H9 (cell line): ENCODE measurements around the gene SPSB3. TPM values are rescaled to one million over a fixed set of nuclear protein-coding genes. Genes with fewer than 3 reads are reported as not detected.

Experiments
- DNase-seq: peaks from one replicate; pipeline ENCODE4 v3.0.0-alpha.2; 2017
- H2AFZ ChIP-seq: one replicate; pipeline ENCODE4 v1.6.1; 2013; ENCODE audit warnings: mild to moderate bottlenecking, low read length, control low read depth, moderate library complexity
- H2AK5ac ChIP-seq: 2 replicates; pipeline ENCODE4 v1.6.1; 2013; ENCODE audit warnings: low read length, control low read depth, mixed read lengths; ENCODE audit not compliant: insufficient read length
- H2BK120ac ChIP-seq: one replicate; pipeline ENCODE4 v1.6.1; 2013; ENCODE audit warnings: low read depth, mild to moderate bottlenecking, low read length, control low read depth, inconsistent platforms; ENCODE audit not compliant: poor library complexity, severe bottlenecking
- H2BK12ac ChIP-seq: 2 replicates; pipeline ENCODE4 v1.6.1; 2013; ENCODE audit warnings: low read length, control low read depth, mixed read lengths, low read depth; ENCODE audit not compliant: insufficient read length
- H2BK15ac ChIP-seq: 2 replicates; pipeline ENCODE4 v1.6.1; 2013; ENCODE audit warnings: low read depth, low read length, control low read depth
- H2BK20ac ChIP-seq: one replicate; pipeline ENCODE4 v1.6.1; 2013; ENCODE audit warnings: low read depth, mild to moderate bottlenecking, low read length, control low read depth, inconsistent platforms; ENCODE audit not compliant: poor library complexity, severe bottlenecking
- H2BK5ac ChIP-seq: 2 replicates; pipeline ENCODE4 v1.6.1; 2013; ENCODE audit warnings: low read length, control low read depth, mixed read lengths; ENCODE audit not compliant: insufficient read length
- H3K14ac ChIP-seq: 2 replicates; pipeline ENCODE4 v1.6.1; 2013; ENCODE audit warnings: low read length, control low read depth; ENCODE audit not compliant: insufficient read depth
- H3K18ac ChIP-seq: 2 replicates; pipeline ENCODE4 v1.6.1; 2013; ENCODE audit warnings: low read depth, mild to moderate bottlenecking, mixed read lengths, low read length, control low read depth; ENCODE audit not compliant: insufficient read length
- H3K23ac ChIP-seq: 2 replicates; pipeline ENCODE4 v1.6.1; 2013; ENCODE audit warnings: low read length, control low read depth, mixed read lengths, low read depth; ENCODE audit not compliant: insufficient read length
- H3K23me2 ChIP-seq: 2 replicates; pipeline ENCODE4 v1.6.1; 2013; ENCODE audit warnings: low read depth, mild to moderate bottlenecking, mixed read lengths, low read length, control low read depth; ENCODE audit not compliant: insufficient read length, poor library complexity, severe bottlenecking
- H3K27ac ChIP-seq: 2 replicates; pipeline ENCODE4 v1.5.1; 2013; ENCODE audit warnings: low read length, control low read depth, mixed read lengths, low read depth; ENCODE audit not compliant: insufficient read length
- H3K27me3 ChIP-seq: 2 replicates; pipeline ENCODE4 v1.6.1; 2013; ENCODE audit warnings: low read length, control low read depth, inconsistent platforms; ENCODE audit not compliant: insufficient read depth
- H3K4ac ChIP-seq: 2 replicates; pipeline ENCODE4 v1.6.1; 2013; ENCODE audit warnings: low read depth, mild to moderate bottlenecking, control low read depth, inconsistent platforms, low read length, moderate library complexity
- H3K4me1 ChIP-seq: 2 replicates; pipeline ENCODE4 v1.6.1; 2013; ENCODE audit warnings: low read length, control low read depth, inconsistent platforms; ENCODE audit not compliant: insufficient read depth
- H3K4me2 ChIP-seq: 2 replicates; pipeline ENCODE4 v1.6.1; 2013; ENCODE audit warnings: low read length, control low read depth, mixed read lengths; ENCODE audit not compliant: insufficient read length, insufficient read depth
- H3K56ac ChIP-seq: 2 replicates; pipeline ENCODE4 v1.6.1; 2013; ENCODE audit warnings: low read depth, mild to moderate bottlenecking, mixed read lengths, low read length, control low read depth; ENCODE audit not compliant: insufficient read length
- H3K79me1 ChIP-seq: 2 replicates; pipeline ENCODE4 v1.6.1; 2013; ENCODE audit warnings: low read depth, mild to moderate bottlenecking, moderate library complexity, low read length, control low read depth, inconsistent platforms; ENCODE audit not compliant: insufficient read depth, poor library complexity, severe bottlenecking
- H3K79me2 ChIP-seq: 2 replicates; pipeline ENCODE4 v1.6.1; 2013; ENCODE audit warnings: low read length, control low read depth, inconsistent platforms; ENCODE audit not compliant: insufficient read depth
- H3K9ac ChIP-seq: 2 replicates; pipeline ENCODE4 v1.6.1; 2013; ENCODE audit warnings: low read length, control low read depth, mixed read lengths; ENCODE audit not compliant: insufficient read length; ENCODE audit errors: extremely low read depth
- H3K9me3 ChIP-seq: one replicate; pipeline ENCODE4 v1.6.1; 2013; ENCODE audit warnings: low read depth, low read length, inconsistent platforms; ENCODE audit not compliant: control insufficient read depth
- H3T11ph ChIP-seq: one replicate; pipeline ENCODE4 v1.6.1; 2013; ENCODE audit warnings: mild to moderate bottlenecking, low read length, control low read depth, inconsistent platforms
- H4K20me1 ChIP-seq: one replicate; pipeline ENCODE4 v1.6.1; 2013; ENCODE audit not compliant: control insufficient read depth, insufficient read length, insufficient read depth
- H4K5ac ChIP-seq: 2 replicates; pipeline ENCODE4 v1.6.1; 2013; ENCODE audit warnings: low read depth, mild to moderate bottlenecking, mixed read lengths, low read length, control low read depth; ENCODE audit not compliant: insufficient read length
- H4K8ac ChIP-seq: replicated peaks from 2 replicates; pipeline ENCODE4 v1.6.1; 2013; ENCODE audit warnings: low read length, control low read depth, mixed read lengths, low read depth; ENCODE audit not compliant: insufficient read length
- H4K91ac ChIP-seq: 2 replicates; pipeline ENCODE4 v1.6.1; 2013; ENCODE audit warnings: low read depth, mild to moderate bottlenecking, moderate library complexity, mixed read lengths, low read length, control low read depth; ENCODE audit not compliant: insufficient read length
- H3K27ac Mint-ChIP-seq, 3 experiments: 2 replicates in 2 of 3; 3 replicates in 1 of 3; pipeline ENCODE4 v1.8.0; 2020 to 2021; ENCODE audit warnings: mixed read lengths in 3 of 3, mild to moderate bottlenecking in 1 of 3, moderate library complexity in 1 of 3
- H3K27me3 Mint-ChIP-seq: 2 replicates; pipeline ENCODE4 v1.8.0; 2021; ENCODE audit warnings: low read depth, mild to moderate bottlenecking, moderate library complexity, mixed read lengths
- H3K36me3 Mint-ChIP-seq, 3 experiments: 2 replicates in 2 of 3; 3 replicates in 1 of 3; pipeline ENCODE4 v1.8.0; 2020 to 2021; ENCODE audit warnings: low read depth in 3 of 3, mixed read lengths in 3 of 3; ENCODE audit not compliant: insufficient read depth in 1 of 3
- H3K4me1 Mint-ChIP-seq, 2 experiments: 2 replicates each; pipeline ENCODE4 v1.8.0; 2020; ENCODE audit warnings: mixed read lengths in 2 of 2
- H3K4me3 Mint-ChIP-seq, 2 experiments: 2 replicates in 1 of 2; 3 replicates in 1 of 2; pipeline ENCODE4 v1.8.0; 2020 to 2021; ENCODE audit warnings: mild to moderate bottlenecking in 2 of 2, mixed read lengths in 2 of 2, moderate library complexity in 1 of 2
- H3K9me3 Mint-ChIP-seq, 2 experiments: 2 replicates in 1 of 2; 3 replicates in 1 of 2; pipeline ENCODE4 v1.8.0; 2020; ENCODE audit warnings: mild to moderate bottlenecking in 2 of 2, mixed read lengths in 2 of 2, moderate library complexity in 1 of 2
- WGBS: extraction: QIAGEN DNeasy Blood & Tissue Kit; methylation state at CpG from one replicate; pipeline ENCODE4 v1.1.7; 2013; ENCODE audit warnings: missing lambda C conversion rate, low lambda C conversion rate, mixed read lengths; ENCODE audit not compliant: insufficient read length; ENCODE audit errors: extremely low coverage; 5-methylcytosine and 5-hydroxymethylcytosine counted together
- total RNA-seq: library from RNA; stranded (reverse); gene quantifications from 2 replicates; pipeline ENCODE4 v1.2.1, GENCODE V29; 2021
- TF ChIP-seq, protein P1 (sequence below): fragments of 200-600 bp; sonication (generic); conservative IDR thresholded peaks from 3 replicates; pipeline ENCODE4 v1.8.0; 2021; ENCODE audit warnings: antibody characterized with exemption, mild to moderate bottlenecking

Gene SPSB3
- total RNA-seq, 1 experiment from 2014 or later, result 19.9 TPM

DNA sequence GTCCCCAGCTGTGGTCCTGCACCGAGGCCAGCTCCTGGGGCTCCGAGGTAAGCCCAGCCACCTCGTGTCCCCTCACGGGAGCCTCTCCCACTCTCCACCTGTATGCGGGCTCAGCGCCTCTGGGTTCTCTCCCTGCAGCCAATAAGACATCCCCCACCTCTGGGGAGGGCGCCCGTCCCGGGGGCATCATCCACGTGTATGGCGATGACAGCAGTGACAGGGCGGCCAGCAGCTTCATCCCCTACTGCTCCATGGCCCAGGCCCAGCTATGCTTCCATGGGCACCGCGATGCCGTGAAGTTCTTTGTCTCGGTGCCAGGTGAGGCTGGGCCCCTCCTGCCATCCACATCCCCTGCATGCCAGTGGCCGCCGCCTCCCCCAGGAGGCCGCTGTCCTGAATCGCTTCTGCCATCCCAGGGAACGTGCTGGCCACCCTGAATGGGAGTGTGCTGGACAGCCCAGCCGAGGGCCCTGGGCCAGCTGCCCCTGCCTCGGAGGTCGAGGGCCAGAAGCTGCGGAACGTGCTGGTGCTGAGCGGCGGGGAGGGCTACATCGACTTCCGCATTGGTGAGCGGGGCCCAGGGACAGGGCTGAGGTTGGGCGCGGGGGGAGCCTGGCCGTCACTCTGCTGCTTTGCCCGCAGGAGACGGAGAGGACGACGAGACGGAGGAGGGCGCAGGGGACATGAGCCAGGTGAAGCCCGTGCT, 14.2 kb downstream of the SPSB3 start:
- Histone ChIP-seq H3K27me3 (no peaks in the 10 kb centered on the region), H4K20me1 (no peaks in the 10 kb centered on the region), H4K5ac (no peak overlapping the region), H3K9me3 (no peaks in the 10 kb centered on the region), H3K79me2 (no peaks in the 10 kb centered on the region; the same call in 1 of the 2 replicates), H3T11ph (no peak overlapping the region), H3K9ac (no peak overlapping the region), H3K23ac (no peak overlapping the region), H2BK15ac (no peak overlapping the region), H3K18ac (no peak overlapping the region), H3K23me2 (peaks cover 6% of the 10 kb centered on the region), H3K4me2 (no peak overlapping the region), H2AFZ (no peak overlapping the region), H3K27ac (no peak overlapping the region), H3K56ac (no peak overlapping the region), H2AK5ac (no peak overlapping the region), H3K4ac (no peak overlapping the region), H2BK12ac (no peak overlapping the region), H3K4me1 (no peaks in the 10 kb centered on the region), H2BK5ac (no peak overlapping the region), H2BK120ac (no peak overlapping the region), H4K8ac (no peak overlapping the region), H2BK20ac (no peak overlapping the region), H3K79me1 (no peaks in the 10 kb centered on the region), H3K14ac (no peak overlapping the region), H4K91ac (no peak overlapping the region)
- Mint-ChIP-seq H3K4me3 (no peak overlapping the region), H3K36me3 (peaks cover 11 to 37% (median 33%) of the 10 kb centered on the region in 3 experiments; a peak in 6 of 7 replicates), H3K27ac (no peak overlapping the region), H3K4me1 (peaks cover 3 to 14% of the 10 kb centered on the region in 2 experiments), H3K9me3 (no peaks in the 10 kb centered on the region), H3K27me3 (no peaks in the 10 kb centered on the region; the same call in 1 of the 2 replicates)
- TF ChIP-seq, protein P1, sequence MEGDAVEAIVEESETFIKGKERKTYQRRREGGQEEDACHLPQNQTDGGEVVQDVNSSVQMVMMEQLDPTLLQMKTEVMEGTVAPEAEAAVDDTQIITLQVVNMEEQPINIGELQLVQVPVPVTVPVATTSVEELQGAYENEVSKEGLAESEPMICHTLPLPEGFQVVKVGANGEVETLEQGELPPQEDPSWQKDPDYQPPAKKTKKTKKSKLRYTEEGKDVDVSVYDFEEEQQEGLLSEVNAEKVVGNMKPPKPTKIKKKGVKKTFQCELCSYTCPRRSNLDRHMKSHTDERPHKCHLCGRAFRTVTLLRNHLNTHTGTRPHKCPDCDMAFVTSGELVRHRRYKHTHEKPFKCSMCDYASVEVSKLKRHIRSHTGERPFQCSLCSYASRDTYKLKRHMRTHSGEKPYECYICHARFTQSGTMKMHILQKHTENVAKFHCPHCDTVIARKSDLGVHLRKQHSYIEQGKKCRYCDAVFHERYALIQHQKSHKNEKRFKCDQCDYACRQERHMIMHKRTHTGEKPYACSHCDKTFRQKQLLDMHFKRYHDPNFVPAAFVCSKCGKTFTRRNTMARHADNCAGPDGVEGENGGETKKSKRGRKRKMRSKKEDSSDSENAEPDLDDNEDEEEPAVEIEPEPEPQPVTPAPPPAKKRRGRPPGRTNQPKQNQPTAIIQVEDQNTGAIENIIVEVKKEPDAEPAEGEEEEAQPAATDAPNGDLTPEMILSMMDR, result no peak
- no CpG with 5 or more reads among the region's 41 CpGs for WGBS
- DNase-seq, result no peak
